Measurements from ENCODE around the gene PTPRN2. TPM values are rescaled to one million over a fixed set of nuclear protein-coding genes. Genes with fewer than 3 reads are reported as not detected.

PTPRN2 gene
- total RNA-seq, 1 donor from 2014 or later, result 32.2 TPM

- Mint-ChIP-seq H3K9me3 (no peaks in the 10 kb centered on the region), H3K27ac (ENCODE audit: unreplicated experiment) (peak overlapping the region; percentile 79), H3K4me3 (no peak overlapping the region), H3K27me3 (ENCODE audit: low read depth) (no peaks in the 10 kb centered on the region), H3K4me1 (no peaks in the 10 kb centered on the region), H3K36me3 (ENCODE audit: low read depth) (peaks cover 6% of the 10 kb centered on the region)
- no peak for TF ChIP-seq CTCF (conservative IDR thresholded peaks at IDR 0.05)
- DNase-seq (ENCODE audit: low read depth, low spot score), result no peak
Observed at GRCh38 chr7:158103378-158103777, 484.2 kb downstream of the PTPRN2 start.

GRCh38 chr7:158102897-158103296, 484.7 kb downstream of the PTPRN2 start:
- no peaks in the 10 kb centered on the region for H3K9me3 Mint-ChIP-seq
- H3K4me1 Mint-ChIP-seq, result no peaks in the 10 kb centered on the region
- H3K36me3 Mint-ChIP-seq (ENCODE audit: low read depth), result peaks cover 6% of the 10 kb centered on the region
- no peak for TF ChIP-seq CTCF (conservative IDR thresholded peaks at IDR 0.05)
- DNase-seq (ENCODE audit: low read depth, low spot score), result no peak
- no peak overlapping the region for H3K4me3 Mint-ChIP-seq
- no peak overlapping the region for H3K27ac Mint-ChIP-seq (ENCODE audit: unreplicated experiment)
- H3K27me3 Mint-ChIP-seq (ENCODE audit: low read depth), result no peaks in the 10 kb centered on the region

DNA sequence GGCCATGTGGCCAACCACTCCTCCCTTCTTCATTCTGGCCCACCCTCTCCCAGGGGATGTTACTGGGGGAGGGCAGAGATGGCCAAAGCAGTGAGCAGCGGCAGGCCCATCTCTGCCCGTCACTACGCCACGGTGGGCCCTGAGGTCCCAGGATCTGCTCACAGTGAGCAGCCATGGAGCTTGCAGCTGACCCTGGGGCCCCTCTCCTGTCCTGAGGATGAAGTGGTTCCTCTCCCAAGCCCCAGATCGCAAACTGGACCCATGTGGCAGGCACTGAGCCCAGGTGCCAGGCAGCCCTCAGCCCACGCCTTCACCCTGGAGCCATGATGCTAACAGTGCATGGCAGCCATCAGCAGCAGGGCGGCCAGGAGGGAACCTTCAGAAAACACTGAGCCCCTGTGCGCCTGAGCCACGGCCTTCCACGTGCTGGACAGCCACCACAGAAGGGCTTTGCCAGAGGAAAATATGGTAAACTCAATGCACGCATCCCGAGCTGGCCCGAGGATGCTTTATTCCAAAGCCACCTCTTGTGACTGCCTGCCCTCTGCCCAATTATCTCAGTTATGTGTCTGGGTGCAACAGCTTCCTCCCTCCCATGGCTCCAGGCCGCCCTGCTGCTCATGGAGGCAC, 485.7 kb downstream of the PTPRN2 start:
- Mint-ChIP-seq H3K9me3 (no peaks in the 10 kb centered on the region), H3K4me3 (no peak overlapping the region), H3K36me3 (ENCODE audit: low read depth) (peaks cover 6% of the 10 kb centered on the region), H3K27me3 (ENCODE audit: low read depth) (no peaks in the 10 kb centered on the region), H3K27ac (ENCODE audit: unreplicated experiment) (no peak overlapping the region), H3K4me1 (no peaks in the 10 kb centered on the region)
- DNase-seq (ENCODE audit: low read depth, low spot score), result no peak
- no peak for TF ChIP-seq CTCF (conservative IDR thresholded peaks at IDR 0.05)

- H3K27me3 Mint-ChIP-seq (ENCODE audit: low read depth), result no peaks in the 10 kb centered on the region
- TF ChIP-seq CTCF (conservative IDR thresholded peaks at IDR 0.05), result no peak
- DNase-seq (ENCODE audit: low read depth, low spot score), result no peak
- no peaks in the 10 kb centered on the region for H3K4me1 Mint-ChIP-seq
- no peaks in the 10 kb centered on the region for H3K9me3 Mint-ChIP-seq
- H3K36me3 Mint-ChIP-seq (ENCODE audit: low read depth), result peaks cover 6% of the 10 kb centered on the region
- H3K27ac Mint-ChIP-seq (ENCODE audit: unreplicated experiment), result no peak overlapping the region
- H3K4me3 Mint-ChIP-seq, result no peak overlapping the region
Observed at GRCh38 chr7:158098125-158099030, 489.2 kb downstream of the PTPRN2 start.

DNA sequence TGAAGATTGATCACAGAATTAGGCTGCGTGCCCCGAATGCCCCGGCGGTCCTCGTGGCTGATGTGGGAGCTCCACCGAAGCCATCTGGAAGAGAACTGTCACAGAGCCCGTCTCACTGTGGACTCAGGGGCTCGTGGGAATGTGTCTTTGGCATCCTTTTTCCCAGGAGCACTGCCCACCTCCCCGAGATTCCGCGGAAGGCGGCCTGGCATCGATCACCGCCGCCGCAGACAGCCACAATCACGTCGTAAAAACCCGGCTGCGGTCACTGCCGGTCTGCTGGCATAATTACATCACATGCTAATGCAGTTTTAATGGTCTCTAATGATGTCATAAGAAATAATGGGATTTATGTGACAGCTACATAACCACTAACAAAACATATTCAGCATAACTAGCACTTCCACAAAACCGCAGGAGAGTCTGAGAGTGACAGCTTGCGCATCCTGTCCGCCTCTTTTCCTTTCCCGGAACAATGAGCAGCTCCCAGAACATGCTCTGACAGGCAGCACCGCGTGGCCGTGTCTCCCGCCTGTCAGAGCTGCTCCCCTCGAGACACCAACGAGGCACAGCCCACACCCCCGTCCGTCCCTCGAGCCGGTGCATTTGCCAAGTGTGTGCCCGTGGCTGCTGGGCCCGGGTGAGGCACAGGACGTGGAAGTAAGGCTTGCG, 490.0 kb downstream of the PTPRN2 start:
- TF ChIP-seq CTCF (conservative IDR thresholded peaks at IDR 0.05), result no peak
- Mint-ChIP-seq H3K4me3 (no peak overlapping the region), H3K27me3 (ENCODE audit: low read depth) (no peaks in the 10 kb centered on the region), H3K4me1 (no peaks in the 10 kb centered on the region), H3K36me3 (ENCODE audit: low read depth) (peaks cover 6% of the 10 kb centered on the region), H3K9me3 (no peaks in the 10 kb centered on the region), H3K27ac (ENCODE audit: unreplicated experiment) (peak overlapping the region; percentile 60)
- DNase-seq (ENCODE audit: low read depth, low spot score), result no peak
